Neural cell (in vitro differentiated cells): ENCODE results near the gene DAPK2. TPM values are rescaled to one million over a fixed set of nuclear protein-coding genes. Genes with fewer than 3 reads are reported as not detected.

Experiments
- H2AFZ ChIP-seq: fragments of 200-600, 300-800 bp; sonication (generic), shearing (Covaris generic); 2 replicates; pipeline ENCODE4 v1.6.0; 2014; ENCODE audit warnings: low read depth, mild to moderate bottlenecking, antibody characterized with exemption, low read length, moderate library complexity
- H3F3A ChIP-seq: fragments of 200-600 bp; shearing (Covaris generic); 2 replicates; pipeline ENCODE4 v1.6.1; 2016; ENCODE audit warnings: mild to moderate bottlenecking, moderate library complexity, mixed read lengths, antibody characterized with exemption, low read length; ENCODE audit not compliant: insufficient read depth, poor library complexity, severe bottlenecking
- H3K27ac ChIP-seq: fragments of 200-600, 300-800 bp; sonication (generic), shearing (Covaris generic); 2 replicates; pipeline ENCODE4 v1.5.1; 2014; ENCODE audit warnings: mild to moderate bottlenecking, low read length, moderate library complexity
- H3K27me3 ChIP-seq: fragments of 300-800, 200-600 bp; sonication (generic), shearing (Covaris generic); 2 replicates; pipeline ENCODE4 v1.6.0; 2014; ENCODE audit warnings: mild to moderate bottlenecking, low read depth, low read length, moderate library complexity; ENCODE audit not compliant: insufficient read depth
- H3K36me3 ChIP-seq: fragments of 300-800, 200-600 bp; sonication (generic), shearing (Covaris generic); 2 replicates; pipeline ENCODE4 v1.5.1; 2014; ENCODE audit warnings: mild to moderate bottlenecking, antibody characterized with exemption, low read length, moderate library complexity; ENCODE audit not compliant: insufficient read depth
- H3K4me2 ChIP-seq: fragments of 300-800, 200-600 bp; sonication (generic), shearing (Covaris generic); 2 replicates; pipeline ENCODE4 v1.6.0; 2014; ENCODE audit warnings: mild to moderate bottlenecking, low read length
- H3K4me3 ChIP-seq: fragments of 300-800, 200-600 bp; sonication (generic), shearing (Covaris generic); 2 replicates; pipeline ENCODE4 v1.5.1; 2014; ENCODE audit warnings: mild to moderate bottlenecking, low read length, moderate library complexity
- H3K79me2 ChIP-seq: fragments of 200-600 bp; shearing (Covaris generic); replicated peaks from 2 replicates; pipeline ENCODE4 v1.6.0; 2014; ENCODE audit warnings: mild to moderate bottlenecking, low read length, moderate library complexity; ENCODE audit not compliant: insufficient read depth
- H3K9ac ChIP-seq: fragments of 300-800, 200-600 bp; sonication (generic), shearing (Covaris generic); 2 replicates; pipeline ENCODE4 v1.6.1; 2016; ENCODE audit warnings: mild to moderate bottlenecking, low read length, mixed read lengths
- H3K9me2 ChIP-seq: fragments of 200-600 bp; shearing (Covaris generic); 2 replicates; pipeline ENCODE4 v1.6.1; 2016; ENCODE audit warnings: mild to moderate bottlenecking, low read length, mixed read lengths; ENCODE audit not compliant: insufficient read depth
- H3K9me3 ChIP-seq: fragments of 200-600, 300-800 bp; sonication (generic), shearing (Covaris generic); 2 replicates; pipeline ENCODE4 v1.6.1; 2016; ENCODE audit warnings: mild to moderate bottlenecking, mixed run types, low read length, moderate library complexity, mixed read lengths
- H4K20me1 ChIP-seq: fragments of 200-600 bp; shearing (Covaris generic); 2 replicates; pipeline ENCODE4 v1.6.1; 2016; ENCODE audit warnings: mild to moderate bottlenecking, mixed run types; ENCODE audit not compliant: insufficient read depth
- CTCF ChIP-seq: fragments of 450-650 bp; IDR thresholded peaks from 2 replicates; pipeline ENCODE4 v1.5.1; 2014; ENCODE audit warnings: antibody characterized with exemption, mild to moderate bottlenecking, moderate library complexity; ENCODE audit not compliant: poor library complexity, severe bottlenecking
- EP300 ChIP-seq: fragments of 450-650 bp; conservative IDR thresholded peaks from 2 replicates; pipeline ENCODE4 v1.6.1; 2014; ENCODE audit warnings: antibody characterized with exemption, mild to moderate bottlenecking, moderate library complexity; ENCODE audit not compliant: poor library complexity, severe bottlenecking
- EZH2 ChIP-seq: fragments of 200-600, 300-800 bp; shearing (Covaris generic), sonication (generic); IDR thresholded peaks from 2 replicates; pipeline ENCODE4 v1.6.1; 2014; ENCODE audit warnings: antibody characterized with exemption, low read length, borderline replicate concordance, mild to moderate bottlenecking; ENCODE audit not compliant: insufficient read depth, poor library complexity, severe bottlenecking
- MXI1 ChIP-seq: fragments of 450-650 bp; conservative IDR thresholded peaks from 2 replicates; pipeline ENCODE4 v1.6.1; 2014; ENCODE audit warnings: antibody characterized with exemption, mild to moderate bottlenecking; ENCODE audit not compliant: poor library complexity, severe bottlenecking
- POLR2AphosphoS5 ChIP-seq: IDR thresholded peaks from 2 replicates; pipeline ENCODE4 v1.6.1; 2012
- SMC3 ChIP-seq: fragments of 450-650 bp; conservative IDR thresholded peaks from 2 replicates; pipeline ENCODE4 v1.6.1; 2014; ENCODE audit warnings: antibody characterized with exemption, mild to moderate bottlenecking, moderate library complexity; ENCODE audit not compliant: poor library complexity
- polyA plus RNA-seq: library from polyadenylated mRNA; depleted of rRNA; stranded (reverse); fragments of >200 nt; gene quantifications from 2 replicates; pipeline ENCODE4 v1.2.3, GENCODE V29; 2014
- TF ChIP-seq, protein P1 (sequence below): IDR thresholded peaks from 2 replicates; pipeline ENCODE4 v1.6.1; 2012; ENCODE audit warnings: borderline replicate concordance

The DAPK2 gene
- polyA plus RNA-seq, 1 donor from 2014 or later = 0.78 TPM

- H3K79me2 ChIP-seq = no peaks in the 10 kb centered on the region
- H3K9ac ChIP-seq = no peak overlapping the region
- H3K4me3 ChIP-seq = no peak overlapping the region
- no peak overlapping the region for H3K27ac ChIP-seq
- H2AFZ ChIP-seq = no peak overlapping the region
- H3K4me2 ChIP-seq = no peak overlapping the region
- no peaks in the 10 kb centered on the region for H3K27me3 ChIP-seq
- TF ChIP-seq EP300 (no peak), CTCF (no peak)
- TF ChIP-seq, protein P1, sequence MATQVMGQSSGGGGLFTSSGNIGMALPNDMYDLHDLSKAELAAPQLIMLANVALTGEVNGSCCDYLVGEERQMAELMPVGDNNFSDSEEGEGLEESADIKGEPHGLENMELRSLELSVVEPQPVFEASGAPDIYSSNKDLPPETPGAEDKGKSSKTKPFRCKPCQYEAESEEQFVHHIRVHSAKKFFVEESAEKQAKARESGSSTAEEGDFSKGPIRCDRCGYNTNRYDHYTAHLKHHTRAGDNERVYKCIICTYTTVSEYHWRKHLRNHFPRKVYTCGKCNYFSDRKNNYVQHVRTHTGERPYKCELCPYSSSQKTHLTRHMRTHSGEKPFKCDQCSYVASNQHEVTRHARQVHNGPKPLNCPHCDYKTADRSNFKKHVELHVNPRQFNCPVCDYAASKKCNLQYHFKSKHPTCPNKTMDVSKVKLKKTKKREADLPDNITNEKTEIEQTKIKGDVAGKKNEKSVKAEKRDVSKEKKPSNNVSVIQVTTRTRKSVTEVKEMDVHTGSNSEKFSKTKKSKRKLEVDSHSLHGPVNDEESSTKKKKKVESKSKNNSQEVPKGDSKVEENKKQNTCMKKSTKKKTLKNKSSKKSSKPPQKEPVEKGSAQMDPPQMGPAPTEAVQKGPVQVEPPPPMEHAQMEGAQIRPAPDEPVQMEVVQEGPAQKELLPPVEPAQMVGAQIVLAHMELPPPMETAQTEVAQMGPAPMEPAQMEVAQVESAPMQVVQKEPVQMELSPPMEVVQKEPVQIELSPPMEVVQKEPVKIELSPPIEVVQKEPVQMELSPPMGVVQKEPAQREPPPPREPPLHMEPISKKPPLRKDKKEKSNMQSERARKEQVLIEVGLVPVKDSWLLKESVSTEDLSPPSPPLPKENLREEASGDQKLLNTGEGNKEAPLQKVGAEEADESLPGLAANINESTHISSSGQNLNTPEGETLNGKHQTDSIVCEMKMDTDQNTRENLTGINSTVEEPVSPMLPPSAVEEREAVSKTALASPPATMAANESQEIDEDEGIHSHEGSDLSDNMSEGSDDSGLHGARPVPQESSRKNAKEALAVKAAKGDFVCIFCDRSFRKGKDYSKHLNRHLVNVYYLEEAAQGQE = no peak
- no peaks in the 10 kb centered on the region for H3K9me2 ChIP-seq
- H3K9me3 ChIP-seq = no peaks in the 10 kb centered on the region
- H3K36me3 ChIP-seq = no peaks in the 10 kb centered on the region
- H3F3A ChIP-seq = no peaks in the 10 kb centered on the region
- no peaks in the 10 kb centered on the region for H4K20me1 ChIP-seq
These were observed 8.3 kb downstream of the DAPK2 start for GRCh38 chr15:64037966-64038365.

- no peaks in the 10 kb centered on the region for H3K27me3 ChIP-seq
- H4K20me1 ChIP-seq = no peaks in the 10 kb centered on the region
- H3K9me2 ChIP-seq = no peaks in the 10 kb centered on the region
- no peak overlapping the region for H3K4me3 ChIP-seq
- no peaks in the 10 kb centered on the region for H3F3A ChIP-seq
- no peaks in the 10 kb centered on the region for H3K9me3 ChIP-seq
- H2AFZ ChIP-seq = no peak overlapping the region
- no peak overlapping the region for H3K9ac ChIP-seq
- H3K4me2 ChIP-seq = no peak overlapping the region
- TF ChIP-seq EZH2 = no peak
- no peak for TF ChIP-seq CTCF
- TF ChIP-seq SMC3 = no peak
- TF ChIP-seq POLR2AphosphoS5 = no peak
- TF ChIP-seq MXI1 = no peak
- no peaks in the 10 kb centered on the region for H3K79me2 ChIP-seq
- no peaks in the 10 kb centered on the region for H3K36me3 ChIP-seq
- H3K27ac ChIP-seq = no peak overlapping the region
These were observed 9.2 kb downstream of the DAPK2 start for GRCh38 chr15:64037116-64037515.
